Pancreas (tissue), 10 donors: ENCODE data around the gene LYZL2. TPM values are rescaled to one million over a fixed set of nuclear protein-coding genes. Genes with fewer than 3 reads are reported as not detected.
"Not testable (repeated sequence)": the region's sequence is repeated elsewhere in the genome, so short reads cannot be mapped to it uniquely, and the experiment has no call there.

ENCODE experiments used
- ATAC-seq, 4 donors: fragments of 200-7000 bp; cut with Tn5 transposase; one replicate each; pipeline versions ENCODE4 v1.8.0 to v1.9.1; 2020; ENCODE audit warnings: mild to moderate bottlenecking in 4 of 4, moderate library complexity in 4 of 4
- DNase-seq, 6 donors: peaks; one replicate each; pipeline ENCODE4 v3.0.0-alpha.2; 2020
- FAIRE-seq: peaks from 2 replicates; lab custom pipeline; 2012; peaks lifted over from hg19 to GRCh38; lab: Jason Lieb, UNC
- H3K27ac ChIP-seq, 4 donors: fragments of 200-600 bp; sonication (generic); 1 replicate in 3 of 4; 2 replicates in 1 of 4; pipeline versions ENCODE4 v1.5.0 to v1.8.0; 2020
- H3K27me3 ChIP-seq, 4 donors: fragments of 200-600 bp; one replicate each; pipeline ENCODE4 v1.8.0; 2021
- H3K36me3 ChIP-seq, 3 donors: fragments of 200-600 bp; sonication (generic) in 1 of 3; one replicate each; pipeline versions ENCODE4 v1.5.0 to v1.8.0; 2020 to 2021
- H3K4me1 ChIP-seq, 3 donors: fragments of 200-600 bp; one replicate each; pipeline ENCODE4 v1.8.0; 2021
- H3K4me3 ChIP-seq, 4 donors: fragments of 200-600 bp; sonication (generic) in 2 of 4; one replicate each; pipeline versions ENCODE4 v1.5.0 to v1.8.0; 2020 to 2021
- H3K9me3 ChIP-seq, 4 donors: fragments of 200-600 bp; one replicate each; pipeline ENCODE4 v1.8.0; 2021
- CTCF ChIP-seq, 4 donors: fragments of 200-600 bp; sonication (generic) in 3 of 4; IDR thresholded peaks; one replicate each; pipeline versions ENCODE4 v1.5.0 to v1.8.0; 2021; ENCODE audit warnings: antibody characterized with exemption in 4 of 4
- WGBS, 2 donors: extraction: QIAGEN DNeasy Blood & Tissue Kit; methylation state at CpG; one replicate each; pipeline ENCODE4 v1.1.7; 2013; 5-methylcytosine and 5-hydroxymethylcytosine counted together
- intact Hi-C, 3 donors: fragments of 100-400 bp; cut with DNase I; formaldehyde crosslinking; loops; one replicate each; pipeline versions ENCODE4 v1.11.1 to v1.14.2; 2022
- polyA plus RNA-seq, 2 donors: library from polyadenylated mRNA; stranded (reverse); fragments of 200-250 nt; gene quantifications; one replicate each; pipeline ENCODE4 v1.2.3, GENCODE V29; 2013
- total RNA-seq, 6 donors: library from RNA; stranded (reverse); fragmentation: NEBNext Ultra II Directional in 4 of 6; extraction: Animal tissue kit (Norgen Biotek cat#: 25700) in 4 of 6; gene quantifications; one replicate each; pipeline versions ENCODE4 v1.2.1 to v1.2.4, GENCODE V29; 2021 to 2023
- donor health status: healthy with polysubstance abuse.
- donor health status: DM: no; HTN: no; CAD: no; lungs with moderate emphysema.
- donor health status: DM: no; HTN: no; CAD: no.
- donor health status: control.
- donor health status: control.
- donor health status: Bipolar disorder and iron deficiency.
- donor health status: DM: yes; HTN: yes; CAD: no.
- donor health status: DM: no; HTN: no; CAD: no.
- donor health status: DM: no; HTN: no; CAD: no.
- donor health status: DM: yes; HTN: yes; CAD: no.

Gene LYZL2
- total and polyA plus RNA-seq, 8 donors = not detected

DNA sequence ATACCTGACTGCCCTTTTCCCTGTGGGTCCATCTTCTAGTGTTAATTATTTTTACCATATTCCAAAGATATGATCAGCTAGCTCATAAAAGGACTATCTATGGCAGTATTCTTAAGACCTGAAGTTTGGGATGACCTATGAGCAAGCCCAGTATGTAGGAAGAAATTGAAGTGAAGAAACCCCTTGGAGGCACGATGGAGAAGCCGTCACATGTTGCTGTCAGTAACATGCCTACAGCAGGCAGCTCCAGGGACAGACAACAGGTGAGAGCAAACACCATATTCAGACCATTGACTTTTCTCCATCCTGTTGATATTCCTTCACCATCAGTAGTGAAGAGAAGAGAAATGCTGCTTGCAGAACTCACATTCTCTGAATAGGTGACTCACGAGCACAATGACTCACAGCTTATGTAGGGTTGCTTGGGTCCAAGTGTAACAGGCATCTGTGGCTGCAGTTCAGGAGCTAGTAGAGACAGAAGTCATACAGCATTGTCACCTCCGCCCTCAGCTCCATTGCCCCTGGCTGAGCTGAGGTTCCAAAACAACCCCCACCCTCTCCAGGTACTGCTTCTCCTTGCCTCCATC, 8.4 kb upstream of the LYZL2 start:
- no peak overlapping the region for H3K4me3 ChIP-seq
- TF ChIP-seq CTCF (IDR thresholded peaks at IDR 0.05) = no peak
- no peaks in the 10 kb centered on the region for H3K27me3 ChIP-seq
- 67 to 75% methylated on average over 4 of the region's 4 CpGs for WGBS, 2 donors
- H3K36me3 ChIP-seq = no peaks in the 10 kb centered on the region
- ATAC-seq = peak in 1 of 4 donors; percentile 38
- intact Hi-C loops = no loop called here
- H3K9me3 ChIP-seq = no peaks in the 10 kb centered on the region
- FAIRE-seq = no peak
- H3K4me1 ChIP-seq = no peaks in the 10 kb centered on the region
- H3K27ac ChIP-seq = no peak overlapping the region
- DNase-seq = no peak

- no peak for DNase-seq
- WGBS, 2 donors = 71 to 80% methylated on average over 4 of the region's 4 CpGs
- intact Hi-C loops = no loop called here
- peaks cover 0 to 10% (median 0%) of the 10 kb centered on the region in 4 donors for H3K27me3 ChIP-seq
- no peak for ATAC-seq
- no peak overlapping the region for H3K27ac ChIP-seq
- no peak overlapping the region for H3K4me3 ChIP-seq
- no peak for TF ChIP-seq CTCF (IDR thresholded peaks at IDR 0.05)
- H3K36me3 ChIP-seq = no peaks in the 10 kb centered on the region
- no peaks in the 10 kb centered on the region for H3K4me1 ChIP-seq
- peak; percentile 34 for FAIRE-seq
- H3K9me3 ChIP-seq = no peaks in the 10 kb centered on the region
These were observed 1.6 kb upstream of the LYZL2 start for GRCh38 chr10:30631188-30631587.

- Histone ChIP-seq H3K36me3 (no peaks in the 10 kb centered on the region), H3K27me3 (peaks cover 0 to 10% (median 0%) of the 10 kb centered on the region in 4 donors), H3K4me1 (no peaks in the 10 kb centered on the region), H3K27ac (no peak overlapping the region), H3K4me3 (no peak overlapping the region), H3K9me3 (no peaks in the 10 kb centered on the region)
- no peak for FAIRE-seq
- intact Hi-C loops = no loop called here
- no peak for DNase-seq
- 77 to 92% methylated on average over 2 of the region's 2 CpGs for WGBS, 2 donors
- no peak for TF ChIP-seq CTCF (IDR thresholded peaks at IDR 0.05)
- ATAC-seq = no peak
These were observed 1.0 kb upstream of the LYZL2 start for GRCh38 chr10:30630571-30630970.

GRCh38 chr10:30628576-30628975, 977 bp downstream of the LYZL2 start:
- H3K4me1 ChIP-seq, DNase-seq, H3K4me3 ChIP-seq, intact Hi-C loops, H3K27me3 ChIP-seq, H3K9me3 ChIP-seq, H3K27ac ChIP-seq, FAIRE-seq, H3K36me3 ChIP-seq, ATAC-seq: not testable (repeated sequence)
- 74 to 85% methylated on average over 7 of the region's 7 CpGs for WGBS, 2 donors

GRCh38 chr10:30626837-30627236, 2.7 kb downstream of the LYZL2 start:
- intact Hi-C loops, H3K4me3 ChIP-seq, H3K9me3 ChIP-seq, ATAC-seq, H3K27ac ChIP-seq, H3K27me3 ChIP-seq, DNase-seq, H3K36me3 ChIP-seq, FAIRE-seq, H3K4me1 ChIP-seq: not testable (repeated sequence)
- WGBS, 2 donors = 55 to 59% methylated on average over 8 to 9 of the region's 11 CpGs

GRCh38 chr10:30626196-30626595, 3.4 kb downstream of the LYZL2 start:
- DNase-seq = not testable (repeated sequence)

More at GRCh38 chr10:30626196-30626595, 3.4 kb downstream of the LYZL2 start:
- 65 to 71% methylated on average over 7 of the region's 7 CpGs for WGBS, 2 donors
- H3K27ac ChIP-seq, ATAC-seq, H3K9me3 ChIP-seq, intact Hi-C loops, H3K4me3 ChIP-seq, H3K36me3 ChIP-seq, H3K27me3 ChIP-seq, H3K4me1 ChIP-seq, FAIRE-seq: not testable (repeated sequence)
